HG03571 (cell line): ENCODE data around the gene SOX9.

ENCODE experiments used
- ATAC-seq: cut with Tn5 transposase; IDR thresholded peaks from one replicate; pipeline ENCODE4 v1.9.1; 2021; ENCODE audit not compliant: unreplicated experiment

Gene SOX9

DNA sequence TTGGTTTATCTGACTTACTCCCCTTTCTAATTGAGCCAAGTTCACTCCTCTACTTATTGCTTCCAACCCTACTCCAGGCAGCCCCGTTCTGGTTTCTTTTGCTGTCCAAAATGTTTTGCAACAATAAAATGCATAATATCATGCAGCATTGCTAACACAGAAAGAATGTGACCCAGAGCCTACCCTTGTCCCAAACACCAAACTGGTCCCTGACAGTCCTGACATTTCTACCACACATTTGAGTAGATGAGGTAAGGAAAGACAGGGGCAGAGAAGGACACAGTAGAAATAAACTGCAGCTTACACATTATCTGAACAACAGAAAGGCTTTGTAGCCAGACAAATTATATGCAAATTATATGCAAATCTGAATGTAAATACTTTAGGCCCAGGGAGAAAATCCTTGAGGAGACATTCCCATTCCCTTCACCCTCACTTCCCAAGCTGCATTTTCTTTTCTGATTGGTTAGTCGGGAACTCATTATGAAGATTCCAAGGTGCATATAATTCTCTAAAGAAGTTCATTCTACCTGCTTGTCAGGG lies 31.6 kb downstream of the SOX9 start:
- ATAC-seq, result no peak

DNA sequence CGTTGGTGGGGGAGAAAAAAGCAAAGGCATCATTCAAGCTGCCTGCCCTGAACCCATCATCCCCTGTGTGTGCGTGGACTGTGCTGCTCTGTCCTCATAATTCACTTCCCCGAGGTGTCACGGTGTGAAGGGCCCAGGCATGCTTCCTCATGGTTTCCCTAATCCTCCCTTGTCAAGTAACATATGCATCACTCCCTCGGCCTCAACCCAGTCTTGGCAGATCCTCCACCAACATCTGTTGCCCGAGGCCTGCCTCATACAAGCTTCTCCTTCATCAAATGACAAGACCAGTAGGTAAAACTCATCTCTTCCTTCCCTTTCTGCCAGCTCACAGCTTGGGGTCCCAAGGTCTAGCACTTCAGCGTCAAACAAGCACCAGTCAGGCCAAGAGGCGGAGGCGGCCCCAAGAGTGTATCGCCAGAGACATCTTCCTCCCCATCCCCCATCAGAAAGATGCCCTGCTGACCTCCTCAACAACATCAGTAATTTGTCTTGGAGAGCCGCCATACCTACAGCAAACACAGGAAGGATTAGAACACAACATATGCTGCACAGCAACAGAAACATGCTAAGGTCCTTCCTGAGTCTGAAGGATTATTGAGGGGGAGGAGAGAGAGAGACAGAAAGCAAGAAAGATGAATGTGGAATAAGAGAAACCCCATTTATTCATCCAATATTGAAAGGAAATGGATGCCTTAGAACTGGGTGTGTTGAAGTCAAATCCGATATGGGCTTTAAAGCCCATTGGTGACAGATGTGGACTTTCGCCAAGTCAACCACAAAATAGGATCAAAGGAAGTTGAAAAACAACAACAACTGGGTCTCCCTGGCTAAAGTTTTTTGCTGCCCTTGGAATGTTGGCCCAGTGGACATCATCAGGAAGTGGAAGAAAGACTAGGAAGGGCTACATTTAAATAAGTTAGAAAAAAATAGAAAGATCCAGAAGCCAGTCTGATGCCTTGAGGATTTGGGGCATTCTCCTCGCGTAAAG lies 38.4 kb downstream of the SOX9 start:
- ATAC-seq, result no peak

GRCh38 chr17:72162569-72162968 lies 41.7 kb downstream of the SOX9 start:
- ATAC-seq, result no peak

- ATAC-seq, result no peak
These were observed 42.7 kb downstream of the SOX9 start for GRCh38 chr17:72163474-72163873.

GRCh38 chr17:72164158-72164739 lies 43.4 kb downstream of the SOX9 start:
- ATAC-seq, result no peak

DNA sequence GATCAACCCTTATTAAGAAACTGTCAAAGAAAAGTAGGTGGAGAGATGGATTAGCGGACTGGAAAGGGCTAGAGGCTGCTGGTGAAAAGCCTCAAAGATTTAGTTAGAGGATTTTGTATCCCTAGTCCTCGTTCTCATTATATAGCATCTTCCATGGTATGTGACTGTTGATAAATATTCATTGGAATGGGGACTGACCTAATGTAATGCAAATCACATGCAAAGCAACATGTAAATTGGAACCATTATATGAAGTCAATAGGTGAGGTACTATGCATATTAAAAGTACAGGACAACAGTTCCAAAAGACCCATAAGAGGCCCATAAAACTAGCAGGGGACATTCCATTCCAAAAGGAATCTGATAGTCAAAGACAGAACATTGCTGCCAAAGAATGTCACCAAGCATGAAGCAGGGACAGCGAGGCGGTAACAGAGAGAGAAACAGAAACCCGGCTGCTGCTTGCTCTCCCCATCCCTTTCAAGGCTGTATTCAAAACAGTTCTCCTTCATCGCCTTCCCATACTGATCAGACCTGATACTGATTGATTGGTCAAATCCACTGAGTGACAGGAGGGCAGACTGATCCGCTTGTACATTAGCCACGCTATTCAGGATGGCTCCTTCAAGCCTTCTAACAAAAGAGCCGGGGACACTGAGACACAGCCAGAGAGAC lies 44.5 kb downstream of the SOX9 start:
- no peak for ATAC-seq

GRCh38 chr17:72165867-72166439 lies 45.1 kb downstream of the SOX9 start:
- no peak for ATAC-seq

DNA sequence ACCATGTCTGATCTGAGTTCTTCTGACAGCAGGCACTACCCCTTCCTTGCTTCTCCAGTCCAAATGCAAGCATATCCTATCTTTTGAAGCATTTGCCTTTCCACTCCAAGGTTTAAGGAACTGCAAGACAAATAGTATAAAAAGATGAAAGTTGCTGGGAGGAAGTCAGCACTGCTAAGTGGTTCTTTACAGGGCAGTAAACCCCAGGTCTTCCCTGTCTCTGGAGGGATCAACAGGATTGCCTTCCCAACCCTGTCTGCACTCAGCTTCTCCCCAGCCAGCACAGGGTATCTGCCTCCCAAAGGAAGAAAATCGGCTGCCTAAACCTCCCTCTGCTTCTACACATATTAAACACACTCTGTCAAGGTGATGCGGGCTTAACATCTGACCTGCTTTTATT lies 46.8 kb downstream of the SOX9 start:
- no peak for ATAC-seq

DNA sequence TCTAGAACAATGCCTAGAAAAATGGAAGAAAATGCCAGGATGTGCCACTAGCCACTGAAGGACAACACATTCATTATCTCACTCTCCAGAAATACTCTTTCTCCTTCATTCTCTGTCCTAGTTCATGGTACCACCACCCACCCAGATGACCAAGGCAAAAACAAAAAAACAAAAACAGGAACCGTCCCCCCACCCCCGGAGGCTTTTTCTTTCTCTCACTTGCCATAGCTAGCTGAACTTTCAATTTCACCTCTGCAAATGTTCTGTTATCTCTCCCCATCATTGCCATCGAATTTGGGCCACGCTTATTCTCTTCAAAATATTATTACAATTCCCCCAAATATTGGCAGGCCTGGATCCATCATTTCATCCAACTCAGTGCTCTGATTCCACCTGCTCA lies 49.0 kb downstream of the SOX9 start:
- ATAC-seq, result no peak

DNA sequence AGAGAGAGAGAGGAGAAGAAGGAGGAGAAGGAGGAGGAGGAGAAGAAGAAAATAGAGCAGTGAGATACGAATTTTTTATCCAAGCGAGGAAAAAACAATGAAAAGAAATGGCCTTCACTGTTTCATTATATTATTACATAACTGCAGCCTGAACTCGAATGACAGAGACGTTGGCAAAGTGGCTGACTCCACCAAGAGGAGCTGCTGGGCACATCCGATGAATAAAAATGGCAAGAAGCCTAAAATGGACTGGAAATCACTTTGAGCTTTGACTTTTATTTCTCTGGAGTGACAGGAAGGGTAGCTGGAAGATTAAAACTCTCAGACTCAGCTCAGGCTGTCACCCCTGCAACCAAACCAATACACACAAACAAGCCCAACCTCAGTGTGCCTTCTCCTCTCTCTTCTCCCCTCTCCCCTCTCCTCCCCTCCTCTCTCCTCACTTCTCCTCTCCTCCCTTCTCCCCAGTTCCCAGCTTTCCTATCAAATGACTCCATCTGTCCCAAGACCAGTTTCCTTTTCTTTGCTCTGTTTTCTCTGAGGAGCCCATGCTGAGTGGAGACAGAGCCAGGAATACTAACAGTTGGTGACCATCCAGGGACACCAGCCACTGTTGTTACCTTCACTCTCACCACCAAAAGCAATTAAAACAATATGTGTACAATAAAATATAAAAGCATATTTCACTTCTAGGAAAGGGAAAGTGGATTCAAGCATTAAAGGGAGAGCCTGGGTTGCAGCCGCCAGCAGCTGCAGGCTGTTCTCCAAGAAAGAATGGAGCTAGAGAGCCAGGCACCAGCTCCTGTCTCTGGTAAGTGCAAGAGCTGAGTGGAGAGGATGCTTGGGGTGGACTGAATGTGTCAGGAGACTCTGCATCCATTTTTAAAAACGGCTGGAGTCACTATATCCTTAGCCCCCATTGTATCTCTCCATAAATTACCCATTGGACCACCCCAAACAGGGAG lies 51.2 kb downstream of the SOX9 start:
- no peak for ATAC-seq

DNA sequence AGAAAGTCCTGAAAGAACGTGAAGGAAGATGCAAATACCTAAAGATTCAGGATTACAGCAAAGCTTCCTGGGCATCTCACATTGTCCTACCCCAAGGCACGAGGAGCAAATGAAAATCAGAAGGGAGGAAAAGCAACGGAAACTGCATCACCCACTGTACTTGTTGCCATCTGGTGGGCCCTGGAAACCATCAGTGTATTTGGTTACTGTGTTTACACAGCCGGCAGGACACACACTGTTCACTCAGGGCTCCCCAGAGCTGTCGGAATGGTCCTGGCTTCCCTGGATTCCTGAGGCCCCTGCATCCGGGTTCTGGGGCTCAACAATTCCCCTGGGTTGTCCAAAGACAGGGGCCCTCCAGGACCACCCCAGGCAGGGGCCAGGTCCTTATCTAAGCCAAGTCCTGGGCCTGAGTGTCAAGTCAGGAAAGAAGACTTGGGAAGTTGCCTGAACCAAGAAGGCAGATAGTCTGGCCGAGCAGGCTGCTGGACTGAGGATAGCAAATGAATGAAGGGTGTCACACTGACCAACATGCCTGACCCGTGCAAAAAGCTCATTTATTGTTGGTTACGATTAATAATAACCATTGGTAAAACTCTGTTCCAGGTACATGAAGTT lies 52.8 kb downstream of the SOX9 start:
- ATAC-seq, result no peak

DNA sequence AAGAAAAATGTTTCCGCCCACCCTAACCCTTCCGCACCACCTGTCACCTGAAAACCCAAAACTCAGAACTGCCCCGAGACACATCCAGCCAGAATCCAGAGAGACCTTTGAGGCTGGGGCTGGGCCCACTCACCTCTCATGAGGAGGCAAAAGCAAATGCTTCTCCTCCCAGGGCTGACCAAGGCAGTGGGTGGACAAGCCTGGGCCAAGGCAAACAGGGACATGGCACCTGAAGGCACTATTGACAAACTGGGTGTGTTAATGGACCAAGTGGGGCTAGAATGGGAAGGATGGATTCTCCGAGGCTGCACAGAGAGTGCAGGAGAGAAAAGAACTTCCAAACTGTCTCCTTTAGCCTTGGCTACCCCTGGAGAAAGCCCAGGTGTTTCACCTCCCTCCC lies 54.4 kb downstream of the SOX9 start:
- ATAC-seq, result no peak
